Measurements from ENCODE around the gene PTPRG.

DNA sequence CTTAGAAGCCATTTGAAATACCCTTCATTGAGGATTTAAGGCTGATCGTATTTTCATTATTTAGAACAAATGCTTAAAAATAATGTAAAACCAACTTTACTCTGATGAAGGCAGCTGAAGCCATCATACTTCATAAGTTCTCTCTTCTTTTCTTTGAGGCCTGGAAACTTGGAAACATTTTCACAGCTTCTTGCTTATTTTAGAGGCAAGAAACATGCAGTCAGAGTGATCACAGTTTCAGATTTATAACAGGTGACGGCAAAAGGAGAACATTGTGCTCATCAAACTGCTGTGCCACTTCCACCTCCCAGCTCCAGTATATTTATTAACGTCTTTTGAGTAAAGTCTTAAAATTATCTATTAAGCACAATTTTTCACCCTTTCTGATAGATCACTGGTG is 376.1 kb downstream of the PTPRG start:
- TF ChIP-seq CTCF (IDR thresholded peaks at IDR 0.05; ENCODE audit: insufficient read depth, low read depth, low read length) (no peak), EZH2 (IDR thresholded peaks at IDR 0.05; ENCODE audit: insufficient read depth, low read length) (no peak)
